Suprapubic skin (tissue), 3 donors: ENCODE results near the gene ACAP3.

Source experiments
- CTCF ChIP-seq, 2 donors: fragments of 200-600 bp in 1 of 2; fragments of 450-650 bp in 1 of 2; sonication (generic) in 1 of 2; IDR thresholded peaks; one replicate each; pipeline ENCODE4 v1.5.1; 2016 to 2019; ENCODE audit warnings: antibody characterized with exemption in 2 of 2, mild to moderate bottlenecking in 1 of 2, moderate library complexity in 1 of 2
- EP300 ChIP-seq: sonication (generic); formaldehyde crosslinking; IDR thresholded peaks from one replicate; pipeline ENCODE4 v1.6.1; 2017; ENCODE audit warnings: antibody characterized with exemption

GRCh38 chr1:1353389-1354151 lies 45.8 kb upstream of the ACAP3 start:
- TF ChIP-seq EP300 (no peak), CTCF (IDR thresholded peaks at IDR 0.05) (no peak)
